ENCODE measurements around the gene CHTF8. TPM values are rescaled to one million over a fixed set of nuclear protein-coding genes. Genes with fewer than 3 reads are reported as not detected.
A peak's percentile ranks its signal among the peaks of the same experiment; 100 is the strongest.

CHTF8 gene, protein sequence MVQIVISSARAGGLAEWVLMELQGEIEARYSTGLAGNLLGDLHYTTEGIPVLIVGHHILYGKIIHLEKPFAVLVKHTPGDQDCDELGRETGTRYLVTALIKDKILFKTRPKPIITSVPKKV
- 10 to 100 TPM; 49.4 to 60.5 TPM for total RNA-seq

DNA sequence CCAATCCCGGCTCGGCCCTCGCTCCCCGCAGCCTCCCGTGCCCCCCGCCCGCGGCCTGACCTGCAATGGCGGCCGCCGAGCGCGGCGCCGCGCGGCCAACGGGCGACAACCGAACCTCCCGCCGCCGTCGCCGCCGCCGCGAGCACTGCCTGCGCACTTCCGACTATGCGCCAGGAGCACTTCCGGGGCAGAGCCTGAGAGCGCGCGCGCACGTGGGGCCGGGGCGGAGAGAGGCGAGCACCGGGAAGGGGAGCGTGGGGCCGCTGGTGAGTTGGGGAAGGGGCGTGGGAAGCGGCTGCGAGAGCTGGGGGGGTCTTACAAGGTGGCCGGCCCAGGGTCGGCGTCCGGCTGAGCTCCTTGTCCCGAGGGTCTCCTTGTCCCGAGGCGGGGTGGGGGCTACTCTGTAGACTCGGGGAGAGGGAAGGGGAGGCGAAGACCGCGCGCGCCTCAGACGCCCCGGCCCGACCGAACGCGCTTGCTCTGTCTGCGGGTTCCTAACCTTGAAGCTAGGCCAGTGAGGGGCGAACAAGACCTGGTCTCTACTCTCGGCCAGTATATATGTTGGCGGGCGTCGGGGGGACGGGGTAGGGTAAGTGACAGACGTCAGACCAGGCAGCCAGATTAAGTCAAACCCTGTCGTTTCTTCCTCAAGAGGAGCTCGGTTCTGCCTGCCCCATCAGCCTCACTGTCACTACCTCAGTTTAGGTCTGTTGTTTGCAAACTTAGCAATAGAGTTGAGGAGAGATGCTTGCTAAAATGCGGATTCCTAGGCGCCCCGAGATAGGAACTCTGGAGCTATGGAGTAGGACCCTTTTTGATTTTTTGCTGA, at the start of gene CHTF8, which contains the start of gene UTP4:
Gene CHTF8, minus strand, starts transcription at position 165 of the 829 bp plus-strand sequence. CDS start 11,130 bp downstream, outside the sequence.
Gene UTP4, plus strand, starts transcription at position 226 of the 829 bp plus-strand sequence. CDS start 811 bp downstream, outside the sequence.
- peaks cover 0 to 28% of the 10 kb centered on the region in 2 donors for H3K4me1 ChIP-seq
- no peak for TF ChIP-seq CTCF (IDR thresholded peaks at IDR 0.05)
- H3K27ac ChIP-seq: peak within 1 kb of the TSS; percentile 83 to 92
- H3K4me3 ChIP-seq: peak within 1 kb of the TSS; percentile 66 to 95
- H3K36me3 ChIP-seq: peaks cover 5% of the 10 kb centered on the region
- no peaks in the 10 kb centered on the region for H3K9me3 ChIP-seq
- no peaks in the 10 kb centered on the region for H3K27me3 ChIP-seq
- peak; percentile 83 for DNase-seq (ENCODE audit: low spot score)

DNA sequence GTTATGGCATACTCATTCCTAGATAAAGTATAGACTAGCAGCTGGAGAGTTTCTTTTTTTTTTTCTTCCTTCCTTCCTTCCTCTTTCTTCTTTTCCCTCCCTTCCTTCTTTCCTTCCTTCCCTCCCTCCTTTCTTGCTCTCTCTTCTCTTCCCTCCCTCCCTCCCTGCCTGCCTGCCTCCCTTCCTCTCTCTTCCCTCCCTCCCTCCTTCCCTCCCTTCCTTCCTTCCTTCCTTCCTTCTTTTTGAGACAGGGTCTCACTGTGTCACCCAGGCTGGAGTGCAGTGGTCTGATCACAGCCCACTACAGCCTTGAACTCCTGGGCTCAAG, 47.6 kb upstream of the CHTF8 start:
- peak overlapping the region; percentile 35 to 46 for H3K27ac ChIP-seq
- peaks cover 0 to 16% of the 10 kb centered on the region in 2 donors for H3K4me1 ChIP-seq
- no peaks in the 10 kb centered on the region for H3K36me3 ChIP-seq
- H3K9me3 ChIP-seq: no peaks in the 10 kb centered on the region
- TF ChIP-seq CTCF (IDR thresholded peaks at IDR 0.05): no peak
- H3K27me3 ChIP-seq: no peaks in the 10 kb centered on the region
- H3K4me3 ChIP-seq: no peak overlapping the region
- no peak for DNase-seq (ENCODE audit: low spot score)

- peak; percentile 84 for DNase-seq (ENCODE audit: low spot score)
- peaks cover 0 to 16% of the 10 kb centered on the region in 2 donors for H3K4me1 ChIP-seq
Measured at GRCh38 chr16:69179328-69180010, 47.1 kb upstream of the CHTF8 start.

DNA sequence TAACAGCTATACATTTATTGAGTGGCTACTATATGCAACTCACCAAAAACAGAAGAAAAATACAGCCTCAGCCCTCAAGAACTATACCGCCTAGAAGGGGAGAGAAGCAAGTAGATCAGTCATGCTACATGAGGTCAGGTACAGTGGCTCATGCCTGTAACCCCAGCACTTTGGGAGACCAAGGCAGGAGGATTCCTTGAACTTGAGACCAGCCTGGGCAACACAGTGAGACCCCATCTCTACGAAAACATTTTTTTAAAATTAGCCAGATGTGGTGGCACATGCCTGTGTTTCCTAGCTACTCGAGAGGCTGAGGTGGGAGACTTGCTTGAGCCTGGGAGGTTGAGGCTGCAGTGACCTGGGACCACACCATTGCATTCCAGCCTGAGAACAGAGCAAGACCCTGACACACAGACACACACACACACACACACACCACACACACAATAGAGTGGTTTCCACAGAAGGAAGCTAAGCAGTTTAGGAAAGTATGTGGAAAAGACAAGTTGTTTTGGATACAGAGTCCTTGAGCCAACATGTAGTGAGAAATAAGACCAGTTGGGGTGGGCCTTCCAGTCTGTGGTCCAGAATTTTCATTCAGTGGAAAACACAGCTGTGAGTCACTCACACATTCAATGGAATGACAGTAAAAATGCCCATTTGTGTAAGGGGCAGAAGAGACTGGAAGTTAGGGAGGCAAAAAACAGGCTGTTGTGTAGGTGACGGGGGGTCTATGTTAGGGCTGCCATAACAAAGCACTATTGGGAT, 43.8 kb upstream of the CHTF8 start:
- TF ChIP-seq CTCF (IDR thresholded peaks at IDR 0.05): no peak
- peaks cover 0 to 29% of the 10 kb centered on the region in 2 donors for H3K4me1 ChIP-seq
- no peaks in the 10 kb centered on the region for H3K27me3 ChIP-seq
- no peak overlapping the region for H3K4me3 ChIP-seq
- H3K9me3 ChIP-seq: no peaks in the 10 kb centered on the region
- H3K36me3 ChIP-seq: no peaks in the 10 kb centered on the region
- no peak for DNase-seq (ENCODE audit: low spot score)
- peak overlapping the region in 1 of 2 donors; percentile 46 for H3K27ac ChIP-seq

More at GRCh38 chr16:69179328-69180010, 47.1 kb upstream of the CHTF8 start:
- Histone ChIP-seq H3K4me3 (no peak overlapping the region), H3K27ac (peak overlapping the region; percentile 35 to 46), H3K9me3 (no peaks in the 10 kb centered on the region), H3K36me3 (no peaks in the 10 kb centered on the region), H3K27me3 (no peaks in the 10 kb centered on the region)
- no peak for TF ChIP-seq CTCF (IDR thresholded peaks at IDR 0.05)

GRCh38 chr16:69171325-69172084, 39.1 kb upstream of the CHTF8 start:
- Histone ChIP-seq H3K9me3 (no peaks in the 10 kb centered on the region), H3K27ac (peak overlapping the region; percentile 62 to 71), H3K4me3 (no peak overlapping the region), H3K4me1 (peaks cover 0 to 17% of the 10 kb centered on the region in 2 donors), H3K27me3 (no peaks in the 10 kb centered on the region), H3K36me3 (peaks cover 18% of the 10 kb centered on the region)
- TF ChIP-seq CTCF (IDR thresholded peaks at IDR 0.05): no peak
- DNase-seq (ENCODE audit: low spot score): no peak
